DMS 273 (cell line): ENCODE results near the gene ACCSL.
A peak's percentile ranks its signal among the peaks of the same experiment; 100 is the strongest.

ENCODE experiments used
- DNase-seq: peaks from one replicate; lab custom pipeline; 2025; ENCODE audit not compliant: unreplicated experiment; lab: John Stamatoyannopoulos, UW

Gene ACCSL

DNA sequence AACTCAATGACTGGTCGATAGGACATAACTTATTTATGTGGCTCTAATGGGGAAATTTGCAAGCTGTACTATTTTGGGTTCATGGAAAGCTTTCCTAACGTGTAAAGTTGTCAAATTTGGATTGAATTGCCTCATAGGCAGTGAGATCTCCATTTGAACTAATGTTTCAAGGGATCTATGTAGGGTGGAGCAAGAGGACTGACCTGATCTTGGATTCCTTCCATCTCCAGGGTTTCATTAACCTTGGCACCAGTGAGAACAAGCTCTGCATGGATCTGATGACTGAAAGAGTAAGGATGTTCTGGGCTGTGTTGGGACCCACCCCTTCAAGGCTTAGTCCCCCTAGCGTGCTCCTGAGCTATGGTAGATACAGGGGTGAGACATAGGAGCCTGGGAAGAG is 2.1 kb downstream of the ACCSL start:
- no peak for DNase-seq

DNA sequence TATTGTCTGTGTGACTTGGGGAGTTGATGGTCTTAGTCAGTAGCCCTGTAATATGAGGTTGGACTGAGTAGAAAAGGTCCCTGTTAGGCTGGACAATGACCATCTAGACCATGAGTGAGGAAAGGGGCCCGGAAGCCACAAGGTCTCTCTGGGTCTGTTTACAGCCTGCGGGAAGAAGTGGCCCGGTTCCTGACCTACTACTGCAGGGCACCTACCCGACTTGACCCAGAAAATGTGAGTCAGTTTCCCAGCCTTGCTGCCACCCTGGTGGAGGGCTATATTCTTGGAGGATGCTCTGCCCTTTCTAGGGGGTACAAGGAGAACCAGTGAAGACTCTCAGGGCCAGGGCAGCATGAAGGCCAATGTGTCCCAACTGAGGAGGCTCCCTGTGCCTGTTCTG is 3.4 kb downstream of the ACCSL start:
- DNase-seq = no peak

DNA sequence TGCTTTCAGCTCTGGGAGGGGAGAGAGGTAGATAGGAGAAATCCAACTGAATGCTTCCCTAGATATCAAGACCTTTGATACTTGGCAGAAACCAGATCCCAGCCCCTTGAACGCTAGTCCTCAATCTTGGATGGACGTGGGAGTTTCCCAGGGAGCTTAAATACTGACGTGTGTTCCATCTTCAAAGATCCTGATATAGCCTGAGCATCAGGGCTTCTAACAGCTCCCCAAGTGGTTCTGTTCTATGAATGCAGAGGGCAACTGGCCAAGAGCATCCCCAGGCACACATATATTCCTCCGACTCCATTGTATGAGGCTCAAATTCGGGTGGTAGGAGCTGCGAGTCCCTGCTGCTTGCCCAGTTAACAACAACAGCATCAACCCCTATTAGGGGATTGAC is 9.6 kb downstream of the ACCSL start:
- peak; percentile 4 for DNase-seq

DNA sequence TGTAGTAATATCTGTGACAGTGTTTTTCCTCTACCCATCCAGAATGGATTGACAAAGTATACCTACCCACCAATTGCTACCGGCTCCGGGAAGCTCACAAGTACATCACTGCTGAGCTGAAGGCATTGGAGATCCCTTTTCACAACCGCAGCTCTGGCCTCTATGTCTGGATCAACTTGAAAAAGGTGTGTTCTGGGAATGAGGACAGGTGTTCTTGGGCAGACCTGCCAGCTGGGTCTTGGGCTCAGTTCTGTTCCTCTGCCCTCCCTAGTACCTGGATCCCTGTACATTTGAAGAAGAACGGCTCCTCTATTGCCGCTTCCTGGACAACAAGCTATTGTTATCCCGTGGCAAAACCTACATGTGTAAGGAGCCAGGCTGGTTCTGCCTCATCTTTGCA is 10.5 kb downstream of the ACCSL start:
- no peak for DNase-seq

DNA sequence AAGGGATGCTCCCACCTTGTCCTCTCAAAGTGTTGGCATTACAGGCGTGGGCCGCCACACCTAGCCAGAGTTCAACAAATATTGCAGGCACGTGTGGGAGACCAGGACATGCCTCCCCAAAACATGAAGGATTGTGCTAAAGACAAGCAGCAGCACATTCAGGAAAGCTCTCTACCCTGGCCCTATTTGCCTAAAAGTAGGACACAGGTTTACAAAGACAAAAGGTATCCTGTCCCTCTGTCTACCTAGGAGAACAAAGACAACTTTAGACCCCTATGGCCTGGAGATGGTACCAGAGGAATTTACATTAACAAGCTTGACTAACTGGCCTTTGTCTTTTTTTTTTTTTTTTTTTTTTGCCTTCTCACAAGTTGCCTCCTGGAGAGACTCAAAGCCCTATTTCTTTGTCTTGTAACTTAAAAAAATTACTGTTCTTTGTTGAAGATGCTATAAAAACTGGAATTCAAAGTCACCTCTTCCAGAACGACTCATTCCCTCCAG is 17.4 kb downstream of the ACCSL start:
- no peak for DNase-seq

DNA sequence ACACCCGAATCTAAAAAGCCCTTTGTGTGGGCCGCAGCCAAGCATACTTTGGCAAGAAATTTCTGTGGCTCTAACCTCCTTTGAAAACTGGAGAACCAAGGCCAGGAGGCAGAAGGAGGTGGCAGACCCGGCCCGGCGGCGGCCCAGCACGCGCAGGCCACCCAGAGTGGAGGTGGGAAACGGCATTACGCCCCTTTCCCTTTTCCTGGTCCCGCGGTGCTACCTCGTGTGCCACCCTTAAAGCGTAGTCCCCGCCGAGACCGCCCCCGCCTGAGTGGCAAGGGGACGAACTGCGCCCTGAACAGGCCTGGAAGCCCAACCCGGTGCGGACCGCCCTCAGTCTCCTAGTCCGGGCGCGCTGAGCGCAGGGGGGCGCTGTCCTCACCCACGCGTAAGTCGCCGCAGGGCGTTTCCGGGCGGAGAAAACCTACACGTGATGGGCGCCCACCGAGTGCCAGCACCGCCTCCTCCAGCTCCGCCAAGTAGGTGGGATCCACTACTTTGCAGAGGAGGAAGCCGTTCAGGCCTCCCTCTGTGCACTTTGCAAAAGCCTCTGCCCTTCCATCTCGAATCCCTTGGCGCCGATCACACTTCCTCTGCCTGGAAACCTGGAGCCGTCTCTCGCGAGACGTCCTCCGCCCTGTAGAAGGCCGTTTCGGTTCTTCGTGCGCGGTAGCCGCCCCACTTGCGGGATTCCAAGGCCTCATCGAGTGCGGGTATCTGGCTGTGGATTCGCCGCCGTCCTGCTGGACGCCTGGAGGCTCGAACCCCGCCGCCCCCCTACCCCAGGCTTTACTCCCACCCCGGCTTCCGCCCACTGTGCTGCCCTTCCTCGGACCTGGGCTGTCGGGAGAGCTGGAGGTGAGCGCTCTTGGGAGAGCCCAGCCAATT is 18.3 kb downstream of the ACCSL start, which contains the start of gene ACCS:
ACCS (plus strand) TSS at position 430 of the 891 bp plus-strand sequence. CDS start 1,358 bp downstream, outside the sequence.
- peak; percentile 95 for DNase-seq

DNA sequence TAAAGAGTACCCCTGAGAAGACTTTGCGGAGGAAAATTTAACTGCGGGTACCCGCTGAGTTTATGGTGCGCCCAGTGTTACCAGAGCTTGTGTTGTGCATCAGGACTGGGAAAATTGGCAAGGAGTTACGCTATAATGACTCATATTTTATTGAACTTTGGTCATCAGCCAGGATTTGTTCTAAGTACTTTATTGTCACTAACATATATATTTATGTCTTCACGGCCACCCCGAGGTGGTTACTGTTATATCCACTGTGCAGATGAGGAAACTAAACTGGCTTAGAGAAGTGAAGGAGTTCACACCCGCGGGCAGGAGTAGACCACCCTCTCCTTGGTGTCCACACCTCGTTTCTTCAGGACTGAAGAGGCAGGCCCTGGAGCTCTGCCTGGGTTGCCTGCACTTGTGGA is 19.0 kb downstream of the ACCSL start:
- peak; percentile 52 for DNase-seq

DNA sequence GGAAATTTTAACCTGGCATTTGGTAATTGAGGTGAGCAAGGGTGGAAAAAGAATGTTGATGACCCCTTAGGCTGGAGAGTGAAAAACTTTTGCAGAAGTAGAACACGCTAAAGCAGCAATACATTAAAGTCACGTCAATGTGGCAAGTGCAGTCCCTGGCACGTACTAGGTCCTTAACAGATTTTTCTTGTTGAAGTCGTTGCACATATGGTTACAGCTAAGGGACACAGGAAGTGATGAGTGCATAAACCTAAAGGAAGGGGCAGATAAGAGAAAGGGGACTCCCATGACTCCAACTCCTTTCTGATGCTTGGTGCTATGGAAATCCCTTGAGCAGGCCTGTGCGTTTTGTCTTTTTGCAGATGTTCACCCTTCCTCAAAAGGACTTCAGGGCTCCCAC is 19.5 kb downstream of the ACCSL start:
- DNase-seq = no peak

DNA sequence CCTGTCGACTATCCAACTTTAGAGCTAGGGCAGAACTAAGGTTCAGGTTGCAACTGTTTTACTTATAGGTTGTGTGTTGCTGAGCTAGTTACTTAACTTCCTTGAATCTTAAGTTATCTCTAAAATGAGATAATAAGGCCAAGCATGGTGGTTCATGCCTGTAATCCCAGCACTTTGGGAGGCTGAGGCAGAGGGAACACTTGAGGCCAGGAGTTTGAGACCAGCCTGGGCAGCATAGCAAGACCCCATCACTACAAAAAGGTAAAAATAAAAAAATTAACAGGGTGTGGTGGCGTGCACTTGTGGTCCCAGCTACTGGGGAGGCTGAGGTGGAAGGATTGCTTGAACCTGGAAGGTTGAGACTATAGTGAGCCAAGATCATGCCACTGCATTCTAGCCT is 20.4 kb downstream of the ACCSL start:
- DNase-seq = no peak

DNA sequence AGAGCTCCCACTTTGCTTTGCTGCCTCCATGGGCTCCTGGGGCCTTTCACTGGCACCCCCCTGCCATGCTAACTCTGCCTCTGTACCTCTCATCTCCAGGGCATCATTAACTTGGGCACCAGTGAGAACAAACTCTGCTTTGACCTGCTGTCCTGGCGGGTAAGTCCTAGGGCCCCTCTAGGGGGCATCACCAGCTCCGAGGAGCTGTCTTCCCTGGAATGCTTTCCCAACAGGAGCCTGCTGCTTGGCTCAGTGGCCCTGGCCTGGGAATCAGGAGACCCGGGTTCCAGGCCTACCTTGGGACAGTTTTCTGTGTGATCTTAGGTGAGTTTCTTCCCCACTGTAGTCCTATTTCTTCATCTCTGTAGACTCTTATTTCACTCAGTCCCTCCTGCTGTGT is 23.4 kb downstream of the ACCSL start:
- no peak for DNase-seq

DNA sequence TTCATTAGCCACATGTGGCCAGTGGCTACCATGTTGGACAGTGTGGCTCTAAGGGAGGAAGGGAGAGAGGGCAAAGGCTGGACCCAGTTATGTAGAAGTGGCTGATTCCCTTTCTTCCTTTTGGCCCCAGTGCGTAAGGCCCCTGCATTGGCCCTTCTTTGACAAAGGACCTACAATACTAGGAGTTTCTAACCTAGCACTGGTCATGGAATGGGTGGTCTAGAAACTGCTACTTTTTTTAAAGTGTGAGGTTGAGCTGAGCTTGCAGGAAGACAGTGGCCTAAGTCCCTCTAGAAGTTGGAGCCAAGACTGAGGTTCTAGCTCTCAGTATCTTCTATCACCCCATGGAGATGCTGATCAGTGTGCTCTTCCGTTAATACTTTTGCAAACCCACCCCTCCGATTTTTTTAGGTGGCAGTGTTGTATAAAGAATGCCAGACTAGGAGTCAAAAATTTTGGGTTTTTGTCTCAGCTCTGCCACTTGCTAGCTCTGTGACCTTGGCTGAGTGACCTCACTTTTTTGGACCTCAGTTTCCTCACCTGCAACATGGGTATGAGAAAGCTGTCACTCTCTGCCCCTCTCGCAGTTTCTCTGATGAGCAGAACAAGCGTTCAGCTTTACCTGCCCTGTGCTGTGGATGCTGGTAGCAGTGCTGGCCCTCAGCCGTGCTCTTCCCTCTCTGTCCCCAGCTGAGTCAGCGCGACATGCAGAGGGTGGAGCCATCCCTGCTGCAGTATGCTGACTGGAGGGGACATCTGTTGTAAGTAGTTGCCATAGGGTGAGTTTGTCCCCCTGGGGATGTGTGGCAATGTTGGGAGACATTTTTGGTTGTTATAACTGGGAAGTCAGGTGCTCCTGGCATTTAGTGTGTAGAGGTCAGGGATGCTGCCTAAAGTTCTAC is 25.2 kb downstream of the ACCSL start:
- no peak for DNase-seq

DNA sequence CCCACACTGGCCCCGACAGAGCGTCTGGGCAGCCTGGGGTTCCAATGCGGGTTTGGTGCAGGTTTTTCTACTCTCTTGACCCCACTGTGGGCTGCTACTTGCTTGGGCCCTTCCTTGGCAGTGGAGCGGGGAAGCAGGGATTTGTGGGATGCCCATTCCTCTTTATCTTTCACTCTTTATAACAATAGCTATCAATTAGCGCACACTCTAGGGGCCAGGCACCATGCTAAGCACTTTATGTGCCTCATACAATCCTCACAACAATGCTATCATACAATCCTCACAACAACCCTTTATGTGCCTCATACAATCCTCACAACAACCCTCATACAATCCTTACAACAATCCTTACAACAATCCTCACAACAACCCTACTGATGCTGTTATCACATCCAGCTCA is 31.0 kb downstream of the ACCSL start:
- no peak for DNase-seq

DNA sequence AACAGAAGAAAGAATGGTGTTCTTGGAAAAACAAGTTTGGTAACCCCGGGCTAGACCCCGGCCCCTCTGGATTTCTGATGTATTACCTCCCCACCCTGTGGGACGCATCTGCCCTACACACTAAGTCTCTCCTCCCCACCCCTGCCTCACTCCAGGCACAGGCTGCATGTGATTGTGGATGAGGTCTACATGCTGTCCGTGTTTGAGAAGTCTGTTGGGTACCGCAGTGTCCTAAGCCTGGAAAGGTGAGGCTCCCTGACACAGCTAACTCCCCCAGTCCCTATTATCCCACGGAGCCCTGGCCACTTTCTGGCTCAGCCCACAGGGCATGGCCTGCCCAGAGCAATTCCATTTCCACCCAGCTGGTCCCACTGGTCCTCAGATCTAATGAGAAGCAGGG is 31.6 kb downstream of the ACCSL start:
- no peak for DNase-seq

DNA sequence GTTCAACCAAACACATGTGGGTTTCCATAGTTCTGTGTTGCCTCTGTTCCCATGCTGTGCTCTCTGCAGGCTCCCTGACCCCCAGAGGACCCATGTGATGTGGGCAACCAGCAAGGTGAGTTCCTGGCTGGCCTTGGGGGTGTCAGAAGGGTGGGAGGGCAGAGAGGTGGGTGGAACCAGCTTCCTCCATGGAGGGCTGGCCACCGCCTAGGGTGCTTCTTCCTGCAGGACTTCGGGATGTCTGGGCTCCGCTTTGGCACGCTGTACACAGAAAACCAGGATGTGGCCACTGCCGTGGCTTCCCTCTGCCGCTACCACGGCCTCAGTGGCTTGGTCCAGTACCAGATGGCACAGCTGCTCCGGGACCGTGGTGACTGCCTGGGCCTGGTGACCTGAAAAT is 33.2 kb downstream of the ACCSL start:
- no peak for DNase-seq

DNA sequence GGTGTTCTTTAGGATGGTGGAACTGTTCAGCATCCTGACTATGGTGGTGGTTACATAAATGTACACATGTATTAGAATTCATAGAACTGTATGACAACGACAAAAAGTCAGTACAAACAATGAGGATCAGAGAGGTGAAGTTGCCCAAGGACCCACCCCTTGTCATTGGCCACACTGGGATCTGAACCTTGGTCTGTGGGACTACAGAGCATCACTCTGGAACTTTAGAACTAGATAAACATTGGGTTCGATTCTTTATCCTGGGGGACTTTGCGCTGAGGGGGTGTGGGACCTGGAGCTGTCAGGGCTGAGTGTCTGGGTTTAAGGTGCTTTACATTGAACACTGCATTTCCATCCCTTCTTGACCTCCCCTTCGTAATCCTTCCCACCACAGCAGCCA is 34.9 kb downstream of the ACCSL start:
- DNase-seq = no peak

DNA sequence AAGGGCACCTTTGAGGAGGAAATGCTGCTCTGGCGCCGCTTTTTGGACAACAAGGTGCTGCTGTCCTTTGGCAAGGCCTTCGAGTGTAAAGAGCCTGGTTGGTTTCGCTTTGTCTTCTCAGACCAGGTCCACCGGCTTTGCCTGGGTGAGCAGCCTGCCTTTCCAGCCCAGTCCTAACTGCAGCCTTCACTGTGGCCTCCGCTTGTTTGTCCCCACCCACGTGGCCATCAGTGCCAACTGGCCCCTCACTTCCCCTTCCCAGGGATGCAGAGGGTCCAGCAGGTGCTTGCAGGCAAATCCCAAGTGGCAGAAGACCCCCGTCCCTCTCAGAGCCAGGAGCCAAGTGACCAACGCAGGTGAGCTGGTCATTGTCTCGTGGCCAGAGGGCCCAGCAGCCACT is 35.7 kb downstream of the ACCSL start:
- no peak for DNase-seq

DNA sequence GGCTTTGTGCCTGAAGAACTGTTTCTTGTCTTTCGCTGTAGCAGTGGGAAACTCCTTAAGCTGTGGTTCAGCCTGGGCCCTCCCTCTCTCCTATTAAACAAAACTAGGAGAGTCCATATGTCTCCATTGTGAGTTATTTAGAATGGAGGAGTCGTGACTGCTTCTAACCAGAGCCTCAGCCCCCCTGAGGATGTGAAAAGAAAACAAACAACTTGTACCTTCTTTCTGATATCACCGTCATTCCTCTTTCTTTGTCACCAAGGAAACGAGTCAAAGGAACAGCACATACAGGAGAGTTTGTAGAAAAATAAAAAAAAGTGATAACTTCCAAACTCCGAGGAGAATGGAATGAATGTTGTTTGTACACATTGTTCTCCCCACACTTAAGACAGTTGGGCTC is 36.1 kb downstream of the ACCSL start:
- DNase-seq = no peak

DNA sequence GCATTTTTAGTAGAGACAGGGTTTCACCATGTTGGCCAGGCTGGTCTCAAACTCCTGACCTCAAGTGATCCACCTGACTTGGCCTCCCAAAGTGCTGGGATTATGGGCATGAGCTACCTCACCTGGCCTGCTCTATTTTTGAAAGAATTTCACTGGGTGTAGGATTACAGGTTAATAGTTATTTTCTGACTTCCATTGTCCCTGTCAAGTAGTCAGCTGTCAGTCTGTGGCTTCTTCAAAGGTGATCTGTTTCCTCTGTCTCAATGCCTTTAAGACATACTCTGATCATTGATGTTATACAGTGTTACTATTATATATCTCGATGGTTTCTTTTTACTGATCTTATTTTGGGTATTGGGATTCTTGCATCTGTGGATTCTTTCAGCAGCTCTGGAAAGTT is 37.5 kb downstream of the ACCSL start:
- no peak for DNase-seq

DNA sequence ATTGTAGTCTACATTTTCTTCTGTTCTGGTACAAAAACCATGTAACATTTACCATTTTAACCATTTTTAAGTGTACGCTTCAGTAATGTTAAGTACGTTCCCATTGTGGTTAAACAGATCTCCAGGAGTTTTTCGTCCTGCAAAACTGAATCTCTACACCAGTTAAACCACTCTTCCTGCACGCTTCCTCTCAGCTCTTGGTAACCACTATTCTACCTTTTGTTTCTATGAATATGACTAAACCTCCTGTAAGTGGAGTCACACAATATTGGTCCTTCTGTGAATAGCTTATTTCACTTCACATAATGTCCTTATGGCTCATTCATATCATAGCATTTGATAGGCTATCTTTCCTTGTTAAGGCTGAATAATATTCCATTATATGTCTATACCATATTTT is 40.6 kb downstream of the ACCSL start:
- no peak for DNase-seq

DNA sequence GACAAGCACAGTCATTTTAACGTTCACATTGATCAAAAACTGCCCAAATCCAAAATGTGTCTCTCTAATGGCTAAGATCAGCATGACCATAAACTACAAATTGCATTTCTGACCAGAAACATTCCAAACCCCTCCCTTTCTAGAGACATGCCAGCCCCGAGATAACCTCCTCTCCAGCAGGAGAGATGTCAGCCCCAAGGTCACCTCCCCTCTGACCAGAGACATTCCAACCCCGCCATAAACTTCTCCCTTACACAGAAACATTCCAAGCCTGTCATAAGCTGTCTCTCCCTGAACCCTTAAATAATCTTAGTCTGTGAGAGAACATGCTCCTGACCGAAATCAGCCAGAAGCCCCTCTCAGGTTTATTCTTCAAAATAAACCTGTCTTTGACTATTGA is 41.1 kb downstream of the ACCSL start:
- DNase-seq = no peak

DNA sequence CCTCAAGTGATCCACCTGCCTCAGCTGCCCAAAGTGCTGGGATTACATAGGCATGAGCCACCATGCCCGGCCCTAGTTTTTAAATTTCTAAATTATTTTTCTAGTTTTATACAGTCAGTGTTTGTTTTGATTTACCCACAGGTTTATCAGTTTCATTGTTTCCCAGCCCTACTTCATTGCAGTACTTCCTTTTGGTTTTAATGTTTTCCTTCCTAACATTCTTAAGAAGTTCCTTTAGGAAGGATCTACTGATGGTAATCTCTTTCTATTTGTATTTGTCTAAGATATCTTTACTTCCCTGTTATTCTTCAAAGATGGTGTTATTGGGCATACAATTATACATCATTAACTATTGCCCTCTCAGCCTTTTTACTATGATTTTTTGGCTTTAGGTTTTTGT is 42.8 kb downstream of the ACCSL start:
- no peak for DNase-seq
